PC-3 (cell line): Measurements from ENCODE around the gene SYNGR3. TPM values are rescaled to one million over a fixed set of nuclear protein-coding genes. Genes with fewer than 3 reads are reported as not detected.

Experiments
- ATAC-seq: fragments of 200-7000 bp; cut with Tn5 transposase; 2 replicates; pipeline ENCODE4 v1.9.1; 2020; ENCODE audit warnings: mild to moderate bottlenecking, moderate library complexity
- BruUV-seq: library from RNA; stranded (reverse); fragments of 400-500 nt; replicated peaks from 2 replicates; lab custom pipeline; 2021; lab: Mats Ljungman, UMichigan
- CTCF ChIA-PET: fragments of 300-600 bp; sonication (Branson Sonifier 250); formaldehyde crosslinking; loops from one replicate; lab custom pipeline; 2022; ENCODE audit warnings: antibody characterized with exemption; lab: Charles Lee
- POLR2A ChIA-PET: fragments of 300-600 bp; sonication (Branson Sonifier 250); formaldehyde crosslinking; loops from one replicate; lab custom pipeline; 2022; ENCODE audit warnings: antibody characterized with exemption; ENCODE audit not compliant: unreplicated experiment; lab: Charles Lee
- DNase-seq: peaks from one replicate; pipeline ENCODE4 v3.0.0-alpha.2; 2015
- H2AFZ ChIP-seq: fragments of 300-600 bp; sonication (generic); 2 replicates; pipeline ENCODE4 v1.6.0; 2016; ENCODE audit warnings: antibody characterized with exemption, low read length
- H3F3A ChIP-seq: fragments of 300-600 bp; sonication (generic); one replicate; pipeline ENCODE4 v1.6.0; 2017; ENCODE audit warnings: antibody characterized with exemption, low read length, control low read depth, mild to moderate bottlenecking; ENCODE audit not compliant: unreplicated experiment
- H3K27ac ChIP-seq: fragments of 300-600 bp; sonication (generic); 2 replicates; pipeline ENCODE4 v1.5.1; 2016; ENCODE audit warnings: mild to moderate bottlenecking, low read length
- H3K27me3 ChIP-seq: fragments of 300-600 bp; sonication (generic); 2 replicates; pipeline ENCODE4 v1.6.1; 2016; ENCODE audit warnings: low read length, mixed read lengths
- H3K36me3 ChIP-seq: fragments of 300-600 bp; sonication (generic); 2 replicates; pipeline ENCODE4 v1.6.1; 2016; ENCODE audit warnings: low read depth, mixed run types, low read length, mixed read lengths
- H3K4me1 ChIP-seq: fragments of 300-600 bp; sonication (generic); 2 replicates; pipeline ENCODE4 v1.5.1; 2016; ENCODE audit warnings: low read length; ENCODE audit not compliant: insufficient read depth
- H3K4me2 ChIP-seq: fragments of 300-600 bp; sonication (generic); 2 replicates; pipeline ENCODE4 v1.6.0; 2016; ENCODE audit warnings: low read length
- H3K4me3 ChIP-seq: fragments of 300-600 bp; sonication (generic); 2 replicates; pipeline ENCODE4 v1.5.1; 2016; ENCODE audit warnings: mild to moderate bottlenecking, low read length, mixed read lengths
- H3K79me2 ChIP-seq: fragments of 300-600 bp; sonication (generic); 2 replicates; pipeline ENCODE4 v1.6.1; 2017; ENCODE audit warnings: low read length, mixed read lengths
- H3K9ac ChIP-seq: fragments of 300-600 bp; sonication (generic); 2 replicates; pipeline ENCODE4 v1.6.0; 2016; ENCODE audit warnings: mild to moderate bottlenecking, low read length
- H3K9me2 ChIP-seq: fragments of 300-600 bp; sonication (generic); replicated peaks from 2 replicates; pipeline ENCODE4 v1.6.1; 2016; ENCODE audit warnings: mixed run types, low read length, mixed read lengths
- H3K9me3 ChIP-seq: fragments of 300-600 bp; sonication (generic); 2 replicates; pipeline ENCODE4 v1.6.1; 2016; ENCODE audit warnings: low read length, mixed read lengths
- H4K20me1 ChIP-seq: fragments of 300-600 bp; sonication (generic); 2 replicates; pipeline ENCODE4 v1.6.1; 2016; ENCODE audit warnings: low read length, mixed read lengths
- EZH2 ChIP-seq: fragments of 300-600 bp; sonication (generic); IDR thresholded peaks from one replicate; pipeline ENCODE4 v1.6.1; 2017; ENCODE audit warnings: antibody characterized with exemption, mild to moderate bottlenecking, low read length; ENCODE audit not compliant: unreplicated experiment
- EZH2phosphoT487 ChIP-seq: fragments of 300-600 bp; sonication (generic); IDR thresholded peaks from 2 replicates; pipeline ENCODE4 v1.6.1; 2018; ENCODE audit warnings: mild to moderate bottlenecking, antibody characterized with exemption, low read length, borderline replicate concordance
- intact Hi-C: fragments of 100-400 bp; cut with micrococcal nuclease; formaldehyde crosslinking; loops from 2 replicates; pipeline ENCODE4 v1.9.0; 2023
- total RNA-seq: library from RNA; depleted of rRNA; stranded (reverse); fragments of >200 nt; gene quantifications from 2 replicates; pipeline ENCODE4 v1.2.3, GENCODE V29; 2014
- TF ChIP-seq, protein P1 (sequence below): fragments of 300-600 bp; sonication (generic); conservative IDR thresholded peaks from 2 replicates; pipeline ENCODE4 v1.5.1; 2017; ENCODE audit warnings: antibody characterized with exemption, low read depth, mild to moderate bottlenecking, low read length

The SYNGR3 gene
- total RNA-seq, 1 experiment from 2014 or later: 1.5 TPM

- Histone ChIP-seq H3K79me2 (peaks cover 40% of the 10 kb centered on the region), H3K36me3 (no peaks in the 10 kb centered on the region; the same call in 1 of the 2 replicates), H2AFZ (no peak overlapping the region), H3F3A (no peaks in the 10 kb centered on the region), H3K27me3 (no peaks in the 10 kb centered on the region), H3K9me2 (no peaks in the 10 kb centered on the region), H3K27ac (peak overlapping the region; percentile 93), H3K4me1 (peaks cover 66% of the 10 kb centered on the region), H3K4me3 (peak overlapping the region; percentile 63), H3K9me3 (no peaks in the 10 kb centered on the region), H4K20me1 (no peaks in the 10 kb centered on the region), H3K4me2 (peak overlapping the region; percentile 85), H3K9ac (peak overlapping the region; percentile 82)
- intact Hi-C loops: no loop called here
- ChIA-PET CTCF (no interaction called here), POLR2A (interaction anchor here (0.6 to 0.8 kb wide), 2 partner anchors 12 kb away, joined by 3 to 4 read pairs; no protein-coding TSS in a partner anchor)
- BruUV-seq: no TSS peak
- peak; percentile 80 for DNase-seq
- TF ChIP-seq EZH2phosphoT487 (0 out of 2 replicates have a peak, but pooled peaks have one; percentile 32), EZH2 (no peak)
- ATAC-seq: peak; percentile 32
Observed at GRCh38 chr16:2035431-2036199, 45.8 kb downstream of the SYNGR3 start.

DNA sequence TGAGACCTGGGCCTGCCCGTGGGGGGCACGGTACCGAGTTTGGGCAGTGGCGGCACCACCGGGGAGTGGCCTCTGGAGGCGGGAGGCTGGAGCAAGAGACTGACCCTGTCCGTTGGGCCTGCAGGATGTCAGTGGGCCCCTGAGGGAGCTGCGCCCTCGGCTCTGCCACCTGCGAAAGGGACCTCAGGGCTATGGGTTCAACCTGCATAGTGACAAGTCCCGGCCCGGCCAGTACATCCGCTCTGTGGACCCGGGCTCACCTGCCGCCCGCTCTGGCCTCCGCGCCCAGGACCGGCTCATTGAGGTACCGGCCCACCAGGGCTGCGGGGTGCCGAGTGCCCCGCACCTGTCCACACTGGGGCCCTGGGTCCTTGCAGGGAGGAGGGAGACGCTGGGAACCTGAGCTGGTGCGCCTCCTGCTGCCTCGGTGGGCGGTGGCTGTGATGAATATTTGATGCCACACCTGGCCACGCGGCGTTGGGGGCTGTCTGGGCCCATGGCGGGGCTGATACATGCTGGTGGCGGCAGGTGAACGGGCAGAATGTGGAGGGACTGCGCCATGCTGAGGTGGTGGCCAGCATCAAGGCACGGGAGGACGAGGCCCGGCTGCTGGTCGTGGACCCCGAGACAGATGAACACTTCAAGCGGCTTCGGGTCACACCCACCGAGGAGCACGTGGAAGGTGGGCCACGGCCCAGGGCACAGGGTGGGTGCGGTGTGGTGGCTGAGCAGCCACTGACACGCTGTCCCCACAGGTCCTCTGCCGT is 46.6 kb downstream of the SYNGR3 start:
- ATAC-seq: no peak
- no peak overlapping the region for H2AFZ ChIP-seq

GRCh38 chr16:2037115-2037514 is 47.3 kb downstream of the SYNGR3 start:
- no peak overlapping the region for H2AFZ ChIP-seq
- H3K9me2 ChIP-seq: no peaks in the 10 kb centered on the region
- no peak overlapping the region for H3K27ac ChIP-seq
- no peaks in the 10 kb centered on the region for H3F3A ChIP-seq
- peaks cover 79% of the 10 kb centered on the region for H3K4me1 ChIP-seq
- ATAC-seq (no peak), DNase-seq (no peak)
- ChIA-PET POLR2A (no interaction called here), CTCF (no interaction called here)
- H3K36me3 ChIP-seq: no peaks in the 10 kb centered on the region; the same call in 1 of the 2 replicates
- H3K9me3 ChIP-seq: no peaks in the 10 kb centered on the region
- no peaks in the 10 kb centered on the region for H3K27me3 ChIP-seq
- H3K79me2 ChIP-seq: peaks cover 36% of the 10 kb centered on the region
- H4K20me1 ChIP-seq: no peaks in the 10 kb centered on the region
- intact Hi-C loops: no loop called here
- H3K4me3 ChIP-seq: no peak overlapping the region
- H3K4me2 ChIP-seq: no peak overlapping the region
- BruUV-seq: no TSS peak
- no peak overlapping the region for H3K9ac ChIP-seq
- no peak for TF ChIP-seq EZH2
- TF ChIP-seq, protein P1, sequence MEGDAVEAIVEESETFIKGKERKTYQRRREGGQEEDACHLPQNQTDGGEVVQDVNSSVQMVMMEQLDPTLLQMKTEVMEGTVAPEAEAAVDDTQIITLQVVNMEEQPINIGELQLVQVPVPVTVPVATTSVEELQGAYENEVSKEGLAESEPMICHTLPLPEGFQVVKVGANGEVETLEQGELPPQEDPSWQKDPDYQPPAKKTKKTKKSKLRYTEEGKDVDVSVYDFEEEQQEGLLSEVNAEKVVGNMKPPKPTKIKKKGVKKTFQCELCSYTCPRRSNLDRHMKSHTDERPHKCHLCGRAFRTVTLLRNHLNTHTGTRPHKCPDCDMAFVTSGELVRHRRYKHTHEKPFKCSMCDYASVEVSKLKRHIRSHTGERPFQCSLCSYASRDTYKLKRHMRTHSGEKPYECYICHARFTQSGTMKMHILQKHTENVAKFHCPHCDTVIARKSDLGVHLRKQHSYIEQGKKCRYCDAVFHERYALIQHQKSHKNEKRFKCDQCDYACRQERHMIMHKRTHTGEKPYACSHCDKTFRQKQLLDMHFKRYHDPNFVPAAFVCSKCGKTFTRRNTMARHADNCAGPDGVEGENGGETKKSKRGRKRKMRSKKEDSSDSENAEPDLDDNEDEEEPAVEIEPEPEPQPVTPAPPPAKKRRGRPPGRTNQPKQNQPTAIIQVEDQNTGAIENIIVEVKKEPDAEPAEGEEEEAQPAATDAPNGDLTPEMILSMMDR: no peak
- no peak for TF ChIP-seq EZH2phosphoT487

More for the DNA sequence above, 46.6 kb downstream of the SYNGR3 start:
- H3K36me3 ChIP-seq: no peaks in the 10 kb centered on the region; the same call in 1 of the 2 replicates
- H3K4me1 ChIP-seq: peaks cover 73% of the 10 kb centered on the region
- H3K27me3 ChIP-seq: no peaks in the 10 kb centered on the region
- no peak for TF ChIP-seq EZH2phosphoT487
- TF ChIP-seq, protein P1: no peak
- no peak for TF ChIP-seq EZH2
- peak overlapping the region; percentile 63 for H3K4me3 ChIP-seq
- no peaks in the 10 kb centered on the region for H4K20me1 ChIP-seq
- no peaks in the 10 kb centered on the region for H3K9me2 ChIP-seq
- no TSS peak for BruUV-seq
- H3K9me3 ChIP-seq: no peaks in the 10 kb centered on the region
- peak overlapping the region; percentile 85 for H3K4me2 ChIP-seq
- H3K9ac ChIP-seq: peak overlapping the region; percentile 82
- H3K27ac ChIP-seq: peak overlapping the region; percentile 93
- peaks cover 36% of the 10 kb centered on the region for H3K79me2 ChIP-seq
- ChIA-PET POLR2A (interaction anchor here (0.8 kb wide), 1 partner anchor 13 kb away, joined by 4 read pairs; no protein-coding TSS in a partner anchor), CTCF (no interaction called here)
- H3F3A ChIP-seq: no peaks in the 10 kb centered on the region
- no peak for DNase-seq
- intact Hi-C loops: no loop called here
